ENCODE measurements around the gene PKNOX1.
"Not testable (repeated sequence)": the region's sequence is repeated elsewhere in the genome, so short reads cannot be mapped to it uniquely, and the experiment has no call there.

PKNOX1 gene

GRCh38 chr21:42989816-42990650 is 15.7 kb downstream of the PKNOX1 start:
- TF ChIP-seq, protein P1, sequence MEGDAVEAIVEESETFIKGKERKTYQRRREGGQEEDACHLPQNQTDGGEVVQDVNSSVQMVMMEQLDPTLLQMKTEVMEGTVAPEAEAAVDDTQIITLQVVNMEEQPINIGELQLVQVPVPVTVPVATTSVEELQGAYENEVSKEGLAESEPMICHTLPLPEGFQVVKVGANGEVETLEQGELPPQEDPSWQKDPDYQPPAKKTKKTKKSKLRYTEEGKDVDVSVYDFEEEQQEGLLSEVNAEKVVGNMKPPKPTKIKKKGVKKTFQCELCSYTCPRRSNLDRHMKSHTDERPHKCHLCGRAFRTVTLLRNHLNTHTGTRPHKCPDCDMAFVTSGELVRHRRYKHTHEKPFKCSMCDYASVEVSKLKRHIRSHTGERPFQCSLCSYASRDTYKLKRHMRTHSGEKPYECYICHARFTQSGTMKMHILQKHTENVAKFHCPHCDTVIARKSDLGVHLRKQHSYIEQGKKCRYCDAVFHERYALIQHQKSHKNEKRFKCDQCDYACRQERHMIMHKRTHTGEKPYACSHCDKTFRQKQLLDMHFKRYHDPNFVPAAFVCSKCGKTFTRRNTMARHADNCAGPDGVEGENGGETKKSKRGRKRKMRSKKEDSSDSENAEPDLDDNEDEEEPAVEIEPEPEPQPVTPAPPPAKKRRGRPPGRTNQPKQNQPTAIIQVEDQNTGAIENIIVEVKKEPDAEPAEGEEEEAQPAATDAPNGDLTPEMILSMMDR (conservative IDR thresholded peaks at IDR 0.05), result no peak
- TF ChIP-seq ZFX (IDR thresholded peaks at IDR 0.05), result no peak
- H3K27ac ChIP-seq, result no peak overlapping the region

- no peak overlapping the region for H3K27ac ChIP-seq
- TF ChIP-seq ZFX (IDR thresholded peaks at IDR 0.05), result no peak
- TF ChIP-seq, protein P1 (conservative IDR thresholded peaks at IDR 0.05), result no peak
Measured at GRCh38 chr21:42991992-42992740, 17.8 kb downstream of the PKNOX1 start.

DNA sequence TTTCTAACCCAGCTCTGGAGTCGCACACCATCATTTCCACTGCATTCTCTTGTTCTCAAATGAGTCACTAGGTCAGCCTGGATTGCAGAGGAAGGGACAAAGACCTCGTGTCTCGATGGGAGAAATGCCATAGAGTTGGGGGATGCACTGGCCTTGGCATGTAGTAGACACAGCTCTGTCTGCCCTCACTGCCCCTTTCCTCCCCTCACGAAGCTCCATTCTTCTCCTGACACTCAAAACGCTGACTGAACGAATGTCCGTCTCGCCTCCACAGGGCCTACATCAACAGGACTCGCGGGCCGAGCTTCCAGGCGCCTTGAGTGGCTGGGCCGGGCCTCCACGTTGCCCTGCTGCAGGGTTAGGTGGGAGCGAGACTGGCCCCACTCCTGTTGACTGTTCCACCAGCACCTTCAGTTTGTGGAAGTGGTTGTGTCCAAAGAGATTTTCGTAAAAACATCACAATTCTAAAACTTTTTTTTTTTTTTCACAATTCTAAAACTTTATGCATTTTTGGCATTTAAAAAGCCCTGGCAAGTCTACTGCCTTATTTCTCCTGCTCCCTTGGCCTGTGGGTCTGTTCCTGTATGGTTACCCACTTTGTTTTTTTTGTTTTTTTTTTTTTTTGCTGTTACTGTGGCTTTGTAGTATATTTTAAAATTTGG is 18.8 kb downstream of the PKNOX1 start:
- H3K27ac ChIP-seq, result no peak overlapping the region
- no peak for TF ChIP-seq ZFX (IDR thresholded peaks at IDR 0.05)
- TF ChIP-seq, protein P1 (conservative IDR thresholded peaks at IDR 0.05), result no peak

- no peak overlapping the region for H3K27ac ChIP-seq
- TF ChIP-seq ZFX (IDR thresholded peaks at IDR 0.05), result no peak
- TF ChIP-seq, protein P1 (conservative IDR thresholded peaks at IDR 0.05), result no peak
Measured at GRCh38 chr21:42997053-42997452, 22.7 kb downstream of the PKNOX1 start.

GRCh38 chr21:42997983-42998382 is 23.6 kb downstream of the PKNOX1 start:
- H3K27ac ChIP-seq, result not testable (repeated sequence)

- H3K27ac ChIP-seq, result not testable (repeated sequence)
Measured at GRCh38 chr21:42999152-42999551, 24.8 kb downstream of the PKNOX1 start.

DNA sequence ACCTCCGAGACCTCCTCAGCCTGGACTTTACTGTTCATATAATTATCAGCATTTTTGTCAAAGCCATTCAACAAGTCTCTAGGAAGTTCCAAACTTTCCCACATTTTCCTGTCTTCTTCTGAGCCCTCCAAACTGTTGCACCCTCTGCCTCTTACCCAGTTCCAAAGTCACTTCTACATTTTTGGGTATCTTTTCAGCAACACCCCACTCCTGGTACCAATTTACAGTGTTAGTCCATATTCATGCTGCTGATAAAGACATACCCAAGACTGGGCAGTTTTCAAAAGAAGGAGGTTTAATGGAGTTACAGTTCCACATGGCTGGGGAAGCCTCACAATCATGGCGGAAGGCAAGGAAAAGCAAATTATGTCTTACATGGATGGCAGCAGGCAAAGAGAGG is 25.7 kb downstream of the PKNOX1 start:
- not testable (repeated sequence) for H3K27ac ChIP-seq

DNA sequence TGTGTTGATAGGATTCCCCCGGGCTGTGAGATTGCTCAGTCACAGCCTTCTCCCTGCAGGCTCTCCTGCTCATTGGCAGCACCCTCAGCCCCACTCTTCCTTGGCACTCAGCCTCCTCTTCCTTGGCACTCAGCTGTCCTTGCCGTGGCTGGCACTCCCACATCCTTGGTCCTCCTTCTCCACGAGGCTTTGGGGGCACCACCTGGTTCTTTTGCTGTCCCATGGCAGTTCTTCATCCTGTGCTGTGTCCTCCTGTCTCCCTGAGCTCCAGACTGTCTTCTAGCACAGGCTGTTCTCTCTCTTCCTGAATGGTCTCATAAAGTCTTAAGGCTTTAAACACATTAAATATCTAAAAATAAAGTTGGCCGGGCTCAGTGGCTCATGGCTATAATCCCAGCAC is 27.0 kb downstream of the PKNOX1 start:
- no peak for TF ChIP-seq ZFX (IDR thresholded peaks at IDR 0.05)
- TF ChIP-seq, protein P1 (conservative IDR thresholded peaks at IDR 0.05), result no peak
- no peak overlapping the region for H3K27ac ChIP-seq
